HEK293 (cell line): ENCODE data around the gene BIRC6.

ENCODE experiments used
- GLI4 ChIP-seq: fragments of 450-650 bp; formaldehyde crosslinking; IDR thresholded peaks from 2 replicates; pipeline ENCODE4 v1.5.1; 2016; ENCODE audit warnings: missing biosample characterization, missing genetic modification characterization
- ZNF211 ChIP-seq: fragments of 450-650 bp; formaldehyde crosslinking; IDR thresholded peaks from 2 replicates; pipeline ENCODE4 v1.5.1; 2016; ENCODE audit warnings: low read depth, missing biosample characterization, missing genetic modification characterization
- ZNF366 ChIP-seq: fragments of 450-650 bp; formaldehyde crosslinking; conservative IDR thresholded peaks from 2 replicates; pipeline ENCODE4 v1.5.1; 2016; ENCODE audit warnings: missing biosample characterization, missing genetic modification characterization
- ZNF549 ChIP-seq: fragments of 450-650 bp; IDR thresholded peaks from 2 replicates; pipeline ENCODE4 v1.5.1; 2018; ENCODE audit warnings: missing biosample characterization, missing genetic modification characterization, mild to moderate bottlenecking, inconsistent platforms, moderate library complexity
- TF ChIP-seq, protein P1 (sequence below): fragments of 450-650 bp; formaldehyde crosslinking; IDR thresholded peaks from 2 replicates; pipeline ENCODE4 v1.5.1; 2016; ENCODE audit warnings: missing biosample characterization, missing genetic modification characterization

DNA sequence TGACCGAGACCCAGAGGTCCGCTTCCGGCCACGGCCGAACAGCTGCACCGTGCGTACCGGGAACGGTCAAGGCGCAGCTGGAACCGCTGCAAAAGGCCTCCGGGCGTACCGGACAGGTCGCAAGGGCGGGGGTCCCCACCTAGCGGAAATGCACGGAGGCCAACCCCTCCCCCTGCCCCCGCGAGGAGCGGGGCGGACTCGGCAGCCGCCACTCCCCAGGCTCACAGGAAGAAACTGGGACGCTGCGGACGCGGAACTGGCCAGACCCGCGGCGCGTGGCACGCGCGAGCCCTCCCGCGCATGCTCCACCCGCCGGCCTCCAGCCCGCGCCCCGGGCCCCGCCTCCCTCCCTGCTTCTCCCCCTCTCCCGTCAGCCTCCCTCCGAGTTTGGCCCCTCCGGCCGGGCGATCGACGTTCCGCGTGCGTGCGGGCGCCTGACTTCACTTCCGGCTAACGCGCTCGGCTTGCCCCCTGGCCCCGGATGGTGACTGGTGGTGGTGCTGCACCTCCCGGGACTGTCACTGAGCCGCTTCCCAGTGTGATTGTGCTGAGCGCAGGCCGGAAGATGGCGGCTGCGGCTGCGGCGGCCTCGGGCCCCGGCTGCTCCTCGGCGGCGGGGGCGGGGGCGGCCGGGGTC is at the start of gene BIRC6:
- TF ChIP-seq, protein P1, sequence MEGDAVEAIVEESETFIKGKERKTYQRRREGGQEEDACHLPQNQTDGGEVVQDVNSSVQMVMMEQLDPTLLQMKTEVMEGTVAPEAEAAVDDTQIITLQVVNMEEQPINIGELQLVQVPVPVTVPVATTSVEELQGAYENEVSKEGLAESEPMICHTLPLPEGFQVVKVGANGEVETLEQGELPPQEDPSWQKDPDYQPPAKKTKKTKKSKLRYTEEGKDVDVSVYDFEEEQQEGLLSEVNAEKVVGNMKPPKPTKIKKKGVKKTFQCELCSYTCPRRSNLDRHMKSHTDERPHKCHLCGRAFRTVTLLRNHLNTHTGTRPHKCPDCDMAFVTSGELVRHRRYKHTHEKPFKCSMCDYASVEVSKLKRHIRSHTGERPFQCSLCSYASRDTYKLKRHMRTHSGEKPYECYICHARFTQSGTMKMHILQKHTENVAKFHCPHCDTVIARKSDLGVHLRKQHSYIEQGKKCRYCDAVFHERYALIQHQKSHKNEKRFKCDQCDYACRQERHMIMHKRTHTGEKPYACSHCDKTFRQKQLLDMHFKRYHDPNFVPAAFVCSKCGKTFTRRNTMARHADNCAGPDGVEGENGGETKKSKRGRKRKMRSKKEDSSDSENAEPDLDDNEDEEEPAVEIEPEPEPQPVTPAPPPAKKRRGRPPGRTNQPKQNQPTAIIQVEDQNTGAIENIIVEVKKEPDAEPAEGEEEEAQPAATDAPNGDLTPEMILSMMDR (tag by site-specific recombination), result no peak
- TF ChIP-seq ZNF366 (tag by site-specific recombination) (no peak), ZNF549 (tag by site-specific recombination) (no peak), ZNF211 (no peak), GLI4 (no peak)
